IPS DF 4.7 (cell line): ENCODE results near the gene CD19.
"Not testable (repeated sequence)": the region's sequence is repeated elsewhere in the genome, so short reads cannot be mapped to it uniquely, and the experiment has no call there.

Experiments
- DNase-seq: peaks from one replicate; pipeline ENCODE4 v3.0.0-alpha.2; 2013; ENCODE audit warnings: low spot score; ENCODE audit errors: extremely low read depth

CD19 gene

DNA sequence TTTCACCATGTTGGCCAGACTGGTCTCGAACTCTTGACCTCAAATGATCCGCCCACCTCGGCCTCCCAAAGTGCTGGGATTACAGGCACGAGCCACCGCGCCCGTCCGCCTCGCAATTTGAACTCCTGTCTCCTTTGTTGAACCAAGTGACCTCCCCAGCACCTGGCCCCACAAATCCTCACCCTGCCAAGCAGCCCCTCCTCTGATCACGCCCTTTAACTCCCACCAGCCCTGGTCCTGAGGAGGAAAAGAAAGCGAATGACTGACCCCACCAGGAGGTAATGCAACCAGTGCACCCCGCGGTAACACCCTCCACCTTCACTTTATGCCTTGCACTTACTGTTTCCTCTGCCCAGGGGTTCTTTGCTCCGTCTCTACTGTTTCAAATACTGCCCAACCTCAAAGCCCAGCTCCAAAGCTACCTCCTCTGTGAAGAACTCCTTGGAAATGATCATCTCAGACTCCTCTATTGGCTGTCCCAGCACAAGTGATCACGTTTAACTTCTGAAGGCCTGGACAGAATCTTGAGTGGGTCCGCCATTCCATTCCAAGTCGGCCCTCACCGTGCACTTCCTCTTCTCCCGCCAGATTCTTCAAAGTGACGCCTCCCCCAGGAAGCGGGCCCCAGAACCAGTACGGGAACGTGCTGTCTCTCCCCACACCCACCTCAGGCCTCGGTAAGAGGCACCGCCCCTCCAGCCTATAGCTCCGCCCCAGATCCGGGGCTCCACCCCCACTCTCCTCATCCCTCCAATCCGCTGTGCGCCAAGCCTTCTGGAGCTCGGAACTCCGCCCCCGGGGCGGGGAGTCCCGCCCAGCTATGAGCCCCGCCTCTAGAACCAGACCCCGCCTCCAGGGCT is 4.4 kb downstream of the CD19 start:
- no peak for DNase-seq

DNA sequence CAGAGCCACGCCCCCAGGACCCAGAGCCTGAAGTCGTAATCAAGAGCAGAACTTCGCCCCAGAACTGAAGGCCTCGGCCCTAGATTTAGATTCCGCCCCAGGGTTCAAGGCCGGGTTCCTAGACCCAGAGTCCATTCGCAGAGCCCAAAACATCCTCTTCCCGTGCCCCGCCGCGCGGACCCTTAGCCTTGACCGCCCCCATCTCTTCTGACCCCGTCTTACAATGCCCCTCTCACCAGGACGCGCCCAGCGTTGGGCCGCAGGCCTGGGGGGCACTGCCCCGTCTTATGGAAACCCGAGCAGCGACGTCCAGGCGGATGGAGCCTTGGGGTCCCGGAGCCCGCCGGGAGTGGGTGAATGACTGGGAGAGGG is 5.0 kb downstream of the CD19 start:
- DNase-seq, result no peak

DNA sequence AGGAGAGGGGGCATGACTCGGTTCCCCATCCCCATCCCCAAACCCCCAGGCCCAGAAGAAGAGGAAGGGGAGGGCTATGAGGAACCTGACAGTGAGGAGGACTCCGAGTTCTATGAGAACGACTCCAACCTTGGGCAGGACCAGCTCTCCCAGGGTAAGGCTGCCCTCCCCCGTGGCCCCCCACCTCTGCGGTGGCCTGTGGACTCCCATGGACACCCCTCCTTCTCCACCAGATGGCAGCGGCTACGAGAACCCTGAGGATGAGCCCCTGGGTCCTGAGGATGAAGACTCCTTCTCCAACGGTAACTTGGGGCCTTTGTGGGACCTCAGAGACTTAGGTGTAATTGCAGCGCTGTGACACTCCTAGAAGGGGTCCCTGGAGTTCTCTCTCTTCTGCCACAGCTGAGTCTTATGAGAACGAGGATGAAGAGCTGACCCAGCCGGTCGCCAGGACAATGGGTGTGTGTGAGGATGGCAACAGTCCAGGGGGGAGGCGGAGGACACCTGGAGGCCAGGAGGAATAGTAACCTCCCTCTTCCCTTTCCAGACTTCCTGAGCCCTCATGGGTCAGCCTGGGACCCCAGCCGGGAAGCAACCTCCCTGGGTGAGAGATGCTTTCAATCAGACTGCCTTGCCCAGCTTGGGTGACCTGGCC is 5.6 kb downstream of the CD19 start:
- no peak for DNase-seq

DNA sequence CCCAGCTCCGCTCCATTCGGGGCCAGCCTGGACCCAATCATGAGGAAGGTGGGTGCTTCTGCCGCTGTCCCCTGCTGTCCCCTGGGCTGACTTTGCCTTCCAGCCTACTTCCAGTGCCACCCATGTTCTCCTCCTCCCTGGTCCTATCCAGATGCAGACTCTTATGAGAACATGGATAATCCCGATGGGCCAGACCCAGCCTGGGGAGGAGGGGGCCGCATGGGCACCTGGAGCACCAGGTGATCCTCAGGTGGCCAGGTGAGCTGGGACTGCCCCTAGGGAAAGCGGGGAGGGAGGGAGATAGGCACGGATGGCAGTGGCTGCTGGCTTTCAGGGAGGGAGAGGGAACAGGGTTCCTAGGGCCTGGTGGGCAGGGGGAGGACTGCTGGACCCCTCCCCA is 7.0 kb downstream of the CD19 start:
- no peak for DNase-seq

DNA sequence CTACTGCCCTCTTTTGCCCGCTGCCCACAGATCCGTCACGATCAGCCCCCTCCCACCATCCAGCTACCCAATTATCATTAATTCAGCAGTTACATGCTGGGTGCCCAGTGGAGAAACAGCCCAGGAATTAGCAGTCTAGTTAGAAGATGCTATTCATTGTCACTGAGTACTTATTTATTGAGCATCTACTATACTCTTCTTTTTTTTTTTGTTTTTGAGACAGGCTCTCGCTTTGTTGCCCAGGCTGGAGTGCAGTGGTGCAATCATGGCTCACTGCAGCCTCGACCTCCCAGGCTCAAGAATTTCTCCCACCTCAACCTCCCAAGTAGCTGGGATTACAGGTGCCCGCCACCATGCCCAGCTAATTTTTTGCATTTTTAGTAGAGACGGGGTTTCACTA is 8.1 kb downstream of the CD19 start:
- not testable (repeated sequence) for DNase-seq

DNA sequence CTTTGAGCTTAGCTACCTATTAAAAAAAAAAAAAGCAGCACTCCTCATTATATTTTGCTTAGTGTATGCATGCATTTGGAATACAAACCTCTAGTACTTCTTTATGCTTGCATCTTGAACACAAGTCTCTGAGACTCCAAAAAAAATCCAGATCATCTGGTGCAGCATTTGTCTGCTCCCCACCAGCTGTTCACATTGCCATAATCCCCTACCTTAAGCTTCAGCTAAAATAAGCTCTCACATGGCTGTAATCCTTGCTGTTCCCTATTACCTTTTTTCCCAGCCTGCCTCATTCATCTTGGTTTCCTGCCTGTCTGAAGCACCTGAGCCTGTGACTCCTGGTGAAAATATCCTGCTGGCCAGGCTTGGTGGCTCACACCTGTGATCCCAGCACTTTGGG is 11.5 kb downstream of the CD19 start:
- DNase-seq, result no peak

DNA sequence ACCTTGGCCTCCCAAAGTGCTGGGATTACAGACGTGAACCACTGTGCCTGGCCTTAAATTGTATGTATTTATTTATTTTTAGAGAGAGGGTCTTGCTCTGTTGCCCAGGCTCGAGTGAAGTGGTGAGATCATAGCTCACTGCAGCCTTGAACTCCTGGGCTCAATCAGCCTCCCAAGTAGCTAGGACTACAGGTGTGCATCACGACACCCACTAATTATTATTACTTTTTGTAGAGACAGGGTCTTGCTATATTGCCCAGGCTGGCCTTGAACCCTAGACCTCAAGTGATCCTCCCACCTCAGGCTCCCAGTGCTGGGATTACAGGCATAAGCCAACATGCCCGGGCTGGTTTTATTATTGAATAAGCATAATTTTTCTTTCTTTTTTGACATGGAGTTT is 14.9 kb downstream of the CD19 start:
- DNase-seq, result no peak

DNA sequence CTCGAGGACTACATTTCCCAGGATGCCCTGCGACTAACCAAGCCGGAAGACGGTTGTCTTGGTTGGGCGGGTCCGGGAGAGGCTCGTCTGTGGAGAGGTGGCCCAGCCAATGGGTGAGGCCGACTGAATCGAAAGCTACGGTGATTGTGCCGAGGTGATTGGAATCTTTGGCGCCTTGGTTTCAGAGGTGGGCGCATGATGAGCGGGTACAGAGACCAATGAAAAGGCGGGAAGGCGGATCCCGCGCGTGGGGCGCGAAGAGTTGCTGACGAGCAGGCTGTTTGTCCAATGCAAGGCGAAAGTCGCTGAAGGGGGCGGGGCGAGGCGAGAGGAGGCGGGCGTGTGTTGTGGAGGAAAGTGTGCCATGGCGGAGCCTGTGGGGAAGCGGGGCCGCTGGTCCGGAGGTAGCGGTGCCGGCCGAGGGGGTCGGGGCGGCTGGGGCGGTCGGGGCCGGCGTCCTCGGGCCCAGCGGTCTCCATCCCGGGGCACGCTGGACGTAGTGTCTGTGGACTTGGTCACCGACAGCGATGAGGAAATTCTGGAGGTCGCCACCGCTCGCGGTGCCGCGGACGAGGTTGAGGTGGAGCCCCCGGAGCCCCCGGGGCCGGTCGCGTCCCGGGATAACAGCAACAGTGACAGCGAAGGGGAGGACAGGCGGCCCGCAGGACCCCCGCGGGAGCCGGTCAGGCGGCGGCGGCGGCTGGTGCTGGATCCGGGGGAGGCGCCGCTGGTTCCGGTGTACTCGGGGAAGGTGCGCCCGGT is 19.1 kb downstream of the CD19 start, which contains the start of gene NFATC2IP:
Gene NFATC2IP, plus strand, starts transcription at position 290 of the 762 bp plus-strand sequence. Its CDS starts 75 bp downstream, at position 365.
- peak; percentile 98 for DNase-seq

DNA sequence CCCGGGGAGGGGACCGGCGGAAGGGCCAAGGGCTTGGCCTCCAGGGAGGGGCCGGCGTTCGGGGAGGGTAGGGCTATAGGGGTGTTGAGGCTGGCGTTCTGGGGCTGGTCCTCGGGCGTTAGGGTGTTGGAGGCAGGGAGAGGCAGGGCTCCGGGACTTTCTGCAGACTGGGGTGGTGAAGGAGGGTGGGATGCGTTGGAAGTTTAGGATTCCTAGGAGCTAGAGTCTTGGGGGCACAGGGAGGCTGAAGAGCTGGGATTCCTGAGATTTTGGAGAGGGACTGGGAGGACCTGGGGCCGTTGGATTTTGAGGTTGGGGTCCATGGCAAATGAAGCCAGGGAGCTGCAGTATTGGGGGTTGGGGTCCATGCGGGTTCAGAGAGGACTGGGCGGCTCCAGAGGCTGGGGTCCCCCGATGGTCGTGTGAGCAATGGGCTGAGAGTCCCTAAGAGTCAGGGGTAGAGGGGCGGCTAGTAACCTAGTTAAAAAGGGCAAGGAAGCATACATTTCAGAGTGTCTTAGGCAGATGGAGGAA is 19.7 kb downstream of the CD19 start:
- no peak for DNase-seq

DNA sequence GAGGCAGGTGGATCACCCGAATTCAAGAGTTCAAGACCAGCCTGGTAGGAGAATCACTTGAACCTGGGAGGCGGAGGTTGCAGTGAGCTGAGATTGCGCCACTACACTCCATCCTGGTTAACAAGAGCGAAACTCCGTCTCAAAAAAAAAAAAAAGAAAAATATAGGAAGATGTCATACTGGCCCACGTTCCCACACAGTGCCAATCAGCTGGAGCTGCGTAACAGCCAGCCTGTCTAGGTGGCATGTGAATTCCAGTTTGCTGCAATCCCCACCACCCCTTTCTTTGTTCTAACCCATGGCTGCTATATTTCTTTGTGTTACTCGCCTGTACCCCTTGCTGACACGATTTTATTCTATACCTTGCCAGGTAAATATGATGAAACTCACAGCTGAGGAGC is 26.4 kb downstream of the CD19 start:
- DNase-seq, result no peak

DNA sequence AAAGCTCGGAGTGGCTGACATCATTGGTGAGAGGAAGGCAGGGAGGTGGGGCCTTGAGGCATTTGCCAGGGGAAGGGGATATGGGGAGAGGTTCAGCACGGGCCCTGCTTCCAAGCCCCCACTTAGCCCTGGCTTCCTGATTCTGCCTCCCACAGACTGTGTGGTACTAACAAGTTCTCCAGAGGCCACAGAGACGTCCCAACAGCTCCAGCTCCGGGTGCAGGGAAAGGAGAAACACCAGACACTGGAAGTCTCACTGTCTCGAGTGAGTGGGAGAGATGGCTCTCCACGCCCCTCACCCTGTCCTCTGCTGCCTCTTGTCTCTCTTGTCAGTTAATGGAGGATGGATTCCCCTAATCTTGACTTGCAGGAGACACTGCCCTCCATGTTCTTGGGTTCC is 27.1 kb downstream of the CD19 start:
- no peak for DNase-seq

DNA sequence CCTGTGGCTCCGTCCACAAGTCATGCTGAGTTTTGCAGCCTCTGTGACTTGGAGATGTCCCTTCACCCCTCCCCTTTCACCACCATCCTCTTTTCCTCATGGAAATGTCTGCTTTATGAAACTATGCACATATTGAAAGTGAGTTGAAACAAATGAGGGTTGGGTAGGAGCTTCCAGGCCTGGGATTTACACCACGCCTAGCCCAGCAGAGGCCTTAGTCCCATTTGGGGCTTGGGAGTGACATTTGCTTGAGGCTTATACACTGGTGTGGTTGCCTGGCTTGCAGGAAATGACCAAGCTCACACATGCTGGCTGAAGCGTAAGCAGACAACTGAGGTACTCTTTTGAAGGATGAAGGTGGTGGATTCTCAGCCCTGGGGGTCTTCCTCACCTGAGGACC is 32.3 kb downstream of the CD19 start:
- no peak for DNase-seq

DNA sequence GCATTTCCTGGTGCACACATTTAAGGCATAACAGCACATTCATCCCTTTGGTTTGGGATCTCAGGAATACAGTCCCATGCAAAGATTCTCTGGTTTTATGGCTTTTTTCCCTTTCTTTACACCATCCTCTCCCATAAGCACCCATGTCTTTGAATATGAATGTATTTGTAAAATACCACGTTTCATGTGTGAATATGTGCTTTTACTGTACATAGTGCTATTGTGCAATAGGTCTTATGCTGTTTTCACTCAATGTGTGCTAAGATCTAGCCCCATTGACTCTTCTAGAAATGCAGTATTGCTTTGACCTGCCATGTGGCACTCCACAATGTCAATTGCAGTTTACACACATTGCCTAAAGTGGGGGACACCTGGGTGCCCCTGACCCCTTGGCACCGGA is 32.7 kb downstream of the CD19 start:
- DNase-seq, result no peak

DNA sequence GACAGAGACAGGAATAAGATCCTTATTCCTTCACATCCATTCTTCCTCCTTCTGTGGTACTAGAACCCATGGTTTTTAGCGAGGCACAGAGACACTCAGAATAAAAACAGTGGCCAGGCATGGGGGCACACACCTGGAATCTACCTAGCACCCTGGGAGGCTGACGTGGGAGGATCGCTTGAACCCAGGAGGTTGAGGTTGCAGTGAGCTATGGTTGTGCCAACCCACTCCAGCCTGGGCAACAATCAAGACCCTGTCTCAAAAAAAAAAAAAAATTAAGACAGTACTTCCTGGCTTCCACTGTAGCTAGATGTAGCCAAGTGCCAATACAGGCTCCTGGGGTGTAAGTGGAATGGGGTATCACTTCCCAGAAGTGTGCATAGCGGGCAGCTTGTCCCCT is 35.4 kb downstream of the CD19 start:
- no peak for DNase-seq

DNA sequence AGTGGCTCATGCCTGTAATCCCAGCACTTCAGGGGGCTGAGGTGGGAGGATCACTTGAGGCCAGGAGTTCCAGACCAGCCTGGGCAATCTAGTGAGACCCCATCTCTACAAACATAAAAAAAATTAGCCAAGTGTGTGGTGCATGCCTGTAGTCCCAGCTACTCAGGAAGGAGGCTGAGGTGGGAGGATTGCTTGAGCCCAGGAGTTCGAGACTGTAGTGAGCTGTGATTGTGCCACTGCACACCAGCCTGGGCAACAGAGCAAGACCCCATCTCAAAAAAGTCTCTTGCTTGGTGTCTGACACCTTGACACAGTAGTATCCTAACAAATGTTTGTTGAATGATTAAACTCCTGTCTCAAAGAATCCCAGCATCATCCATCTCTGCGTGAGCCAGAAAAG is 37.9 kb downstream of the CD19 start:
- DNase-seq, result not testable (repeated sequence)

DNA sequence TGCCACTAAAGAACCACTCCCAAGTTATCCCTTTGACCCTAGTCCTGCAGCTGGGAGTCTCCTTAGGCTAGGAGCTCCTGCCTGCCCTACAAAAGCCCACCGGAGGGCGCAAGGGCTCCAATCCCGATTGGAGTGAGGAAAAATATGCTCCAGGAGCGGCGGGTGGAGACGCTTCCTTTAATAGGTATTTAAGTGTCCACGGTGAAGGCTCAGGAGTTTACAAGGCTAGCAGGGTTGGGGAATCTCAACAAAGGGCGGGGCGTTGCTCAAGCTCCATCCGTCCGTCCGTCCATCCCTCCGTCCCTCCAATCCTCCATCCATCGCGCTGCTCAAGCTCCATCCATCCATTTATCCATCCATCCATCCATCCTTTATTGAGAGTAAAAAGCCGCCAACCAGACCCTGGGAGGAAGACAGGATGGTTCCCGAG is 42.3 kb downstream of the CD19 start:
- DNase-seq, result no peak

DNA sequence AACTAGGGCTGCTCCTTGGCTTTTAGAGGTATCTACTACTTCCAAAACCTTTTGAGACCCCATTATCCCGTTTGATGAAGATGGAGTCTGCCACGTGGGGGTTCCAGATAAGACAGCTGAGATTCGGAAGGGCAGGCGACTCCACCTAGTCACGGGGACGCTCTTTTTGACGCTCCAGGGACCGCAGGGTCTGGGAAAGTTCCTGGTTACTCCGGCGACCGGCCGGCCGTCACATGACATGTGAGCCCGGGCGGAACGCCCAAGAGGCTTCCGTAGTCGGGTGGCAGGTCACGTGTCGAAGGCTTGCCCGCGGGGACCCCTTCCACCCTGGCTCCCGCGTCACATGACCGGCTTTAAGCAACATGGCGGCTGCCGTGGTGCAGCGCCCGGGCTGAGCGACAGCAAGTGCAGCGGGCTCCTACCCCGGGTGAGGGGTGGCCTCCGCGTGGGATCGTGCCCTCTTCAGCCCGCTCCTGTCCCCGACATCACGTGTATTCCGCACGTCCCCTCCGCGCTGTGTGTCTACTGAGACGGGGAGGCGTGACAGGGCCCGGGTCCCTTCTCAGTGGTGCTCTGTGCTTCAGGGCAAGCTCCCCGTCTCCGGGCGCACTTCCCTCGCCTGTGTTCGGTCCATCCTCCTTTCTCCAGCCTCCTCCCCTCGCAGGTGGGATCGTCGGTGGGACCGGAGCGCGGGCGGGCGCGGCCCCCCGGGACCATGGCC is 42.8 kb downstream of the CD19 start, which contains the start of gene SPNS1:
Gene SPNS1, plus strand, starts transcription at position 342 of the 721 bp plus-strand sequence. Its CDS starts 374 bp downstream, at position 716.
- peak; percentile 80 for DNase-seq

DNA sequence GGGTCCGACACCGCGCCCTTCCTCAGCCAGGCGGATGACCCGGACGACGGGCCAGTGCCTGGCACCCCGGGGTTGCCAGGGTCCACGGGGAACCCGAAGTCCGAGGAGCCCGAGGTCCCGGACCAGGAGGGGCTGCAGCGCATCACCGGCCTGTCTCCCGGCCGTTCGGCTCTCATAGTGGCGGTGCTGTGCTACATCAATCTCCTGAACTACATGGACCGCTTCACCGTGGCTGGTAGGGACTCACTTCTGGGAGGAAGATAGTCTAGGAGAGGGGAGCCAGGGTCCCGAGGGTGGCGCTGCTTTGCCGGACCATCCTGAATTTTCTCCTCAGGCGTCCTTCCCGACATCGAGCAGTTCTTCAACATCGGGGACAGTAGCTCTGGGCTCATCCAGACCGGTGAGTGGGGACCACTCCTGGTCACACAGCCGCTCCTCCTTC is 43.4 kb downstream of the CD19 start:
- no peak for DNase-seq

DNA sequence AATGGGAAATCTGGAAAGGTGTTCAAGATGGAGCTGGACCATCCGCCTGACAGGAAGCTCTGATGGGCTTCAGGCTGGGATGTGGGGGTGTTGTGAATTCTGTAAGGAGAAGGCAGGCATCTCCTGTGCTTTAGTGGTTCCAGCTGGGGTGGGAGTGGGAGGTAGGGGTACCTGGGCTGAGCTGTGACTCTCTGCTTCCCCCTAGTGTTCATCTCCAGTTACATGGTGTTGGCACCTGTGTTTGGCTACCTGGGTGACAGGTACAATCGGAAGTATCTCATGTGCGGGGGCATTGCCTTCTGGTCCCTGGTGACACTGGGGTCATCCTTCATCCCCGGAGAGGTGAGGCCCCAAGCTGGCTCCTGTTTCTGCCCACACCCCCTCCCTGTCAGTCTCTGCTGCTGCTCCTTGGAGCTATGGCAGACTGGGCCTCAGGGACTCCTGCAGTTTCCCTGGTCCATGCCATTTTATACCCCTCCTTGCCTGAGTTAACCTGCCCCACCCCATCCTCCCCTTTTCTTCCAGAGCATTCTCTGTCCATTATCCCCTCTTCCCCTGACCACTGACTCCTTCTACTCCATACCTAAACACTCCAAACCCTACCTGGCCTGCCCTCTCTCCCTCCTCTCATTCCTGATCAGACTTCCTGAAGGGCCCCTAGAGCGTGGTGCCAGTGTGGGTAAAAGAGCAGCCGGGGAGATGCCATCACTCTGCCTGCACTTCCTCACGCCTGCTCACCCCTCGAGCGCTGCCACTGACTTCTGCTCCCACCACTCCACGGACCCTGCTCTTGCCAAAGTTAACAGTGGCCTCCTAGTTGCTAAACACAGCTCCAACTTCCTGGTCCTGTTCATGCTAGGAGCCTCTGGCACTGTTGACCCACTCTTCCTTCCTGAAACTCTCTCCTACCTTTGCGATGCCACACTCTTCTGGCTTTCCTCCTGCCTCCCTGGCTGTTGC is 46.2 kb downstream of the CD19 start:
- DNase-seq, result no peak

DNA sequence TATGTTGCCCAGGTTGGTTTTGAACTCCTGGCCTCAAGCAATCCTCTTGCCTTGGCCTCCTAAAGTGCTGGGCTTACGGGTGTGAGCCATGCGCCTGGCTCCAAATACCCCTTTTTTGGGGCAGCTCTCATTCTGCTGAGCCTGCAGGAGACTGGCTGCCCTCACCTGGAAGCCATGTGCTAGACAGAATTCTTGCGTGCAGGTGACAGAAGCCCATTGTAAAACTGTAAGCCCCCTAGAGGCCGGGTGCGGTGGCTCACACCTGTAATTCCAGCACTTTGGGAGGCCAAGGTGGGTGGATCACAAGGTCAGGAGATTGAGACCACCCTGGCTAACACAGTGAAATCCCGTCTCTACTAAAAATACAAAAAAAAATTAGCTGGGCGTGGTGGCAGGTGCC is 48.6 kb downstream of the CD19 start:
- not testable (repeated sequence) for DNase-seq
